Transverse colon (tissue), 4 donors: ENCODE data around the gene TMSB10. TPM values are rescaled to one million over a fixed set of nuclear protein-coding genes. Genes with fewer than 3 reads are reported as not detected.

Source experiments
- DNase-seq: peaks from one replicate; pipeline ENCODE4 v3.0.0-alpha.2; 2019
- H3K27ac ChIP-seq, 4 donors: fragments of 200-600 bp; sonication (generic); 2 replicates each; pipeline ENCODE4 v1.5.1; 2016 to 2018; ENCODE audit warnings: inconsistent platforms in 4 of 4
- H3K27me3 ChIP-seq: fragments of 200-600 bp; sonication (generic); 2 replicates; pipeline ENCODE4 v1.5.1; 2017; ENCODE audit warnings: inconsistent platforms
- H3K36me3 ChIP-seq, 4 donors: fragments of 200-600 bp; sonication (generic); 2 replicates each; pipeline ENCODE4 v1.5.1; 2017 to 2019; ENCODE audit warnings: inconsistent platforms in 4 of 4
- H3K4me1 ChIP-seq, 4 donors: fragments of 200-600 bp; sonication (generic); 2 replicates each; pipeline ENCODE4 v1.5.1; 2017 to 2020; ENCODE audit warnings: inconsistent platforms in 4 of 4
- H3K4me3 ChIP-seq, 4 donors: fragments of 200-600 bp; sonication (generic); 1 replicate in 1 of 4; 2 replicates in 3 of 4; pipeline versions ENCODE4 v1.5.1 to v1.6.1; 2017 to 2019; ENCODE audit warnings: inconsistent platforms in 4 of 4
- H3K9me3 ChIP-seq, 2 donors: fragments of 200-600 bp; sonication (generic); 2 replicates each; pipeline ENCODE4 v1.5.1; 2017 to 2019; ENCODE audit warnings: inconsistent platforms in 2 of 2
- CTCF ChIP-seq, 5 experiments: fragments of 200-600 bp in 3 of 5; fragments of 450-650 bp in 2 of 5; sonication (generic) in 3 of 5; IDR thresholded peaks; 1 replicate in 2 of 5; 2 replicates in 3 of 5; pipeline ENCODE4 v1.5.1; 2016 to 2017; ENCODE audit warnings: antibody characterized with exemption in 5 of 5, inconsistent platforms in 3 of 5, mild to moderate bottlenecking in 2 of 5, moderate library complexity in 1 of 5
- EP300 ChIP-seq: sonication (generic); formaldehyde crosslinking; IDR thresholded peaks from one replicate; pipeline ENCODE4 v1.6.1; 2017; ENCODE audit warnings: antibody characterized with exemption, low read depth
- POLR2A ChIP-seq: fragments of 450-650 bp; IDR thresholded peaks from one replicate; pipeline ENCODE4 v1.6.1; 2016; ENCODE audit warnings: antibody characterized with exemption, mild to moderate bottlenecking, moderate library complexity
- POLR2AphosphoS5 ChIP-seq, 3 donors: sonication (generic); formaldehyde crosslinking; IDR thresholded peaks; one replicate each; pipeline ENCODE4 v1.6.1; 2016; ENCODE audit warnings: antibody characterized with exemption in 3 of 3
- WGBS, 2 donors: methylation state at CpG; one replicate each; pipeline ENCODE4 v1.1.5; 2018; ENCODE audit warnings: low coverage in 1 of 2; 5-methylcytosine and 5-hydroxymethylcytosine counted together
- in situ Hi-C, 4 donors: fragments of 200-750 bp; cut with MboI; loops; one replicate each; pipeline versions ENCODE4 v1.15.0 to v1.15.1; 2017; ENCODE audit warnings: low sequenced_read_pairs in 3 of 4, low pct_ligation_motif_present in 1 of 4, low pct_unique_long_range_greater_than_20kb in 1 of 4
- intact Hi-C: fragments of 100-400 bp; cut with DNase I; formaldehyde crosslinking; loops from one replicate; pipeline ENCODE4 v1.15.1; 2023; ENCODE audit warnings: low total_unique reads
- total RNA-seq, 4 donors: library from RNA; depleted of rRNA; stranded (reverse); fragments of >200 nt; gene quantifications; one replicate each; pipeline ENCODE4 v1.1.0, GENCODE V29; 2016

Gene TMSB10
- total RNA-seq, 4 donors from 2014 or later = 1,619 to 4,787 (median 3,693) TPM

GRCh38 chr2:84882775-84883550 is 22.5 kb upstream of the TMSB10 start:
- in situ Hi-C loops (no loop called here), intact Hi-C loops (no loop called here)
- 74 to 80% methylated on average over 4 of the region's 4 CpGs for WGBS, 2 donors
- DNase-seq = no peak
- peaks cover 15% of the 10 kb centered on the region for H3K27me3 ChIP-seq
- no peak overlapping the region for H3K27ac ChIP-seq
- no peak overlapping the region for H3K4me3 ChIP-seq
- H3K4me1 ChIP-seq = peaks cover 0 to 25% (median 14%) of the 10 kb centered on the region in 4 donors
- H3K36me3 ChIP-seq = no peaks in the 10 kb centered on the region
- TF ChIP-seq EP300 (no peak), POLR2AphosphoS5 (IDR thresholded peaks at IDR 0.05) (no peak), POLR2A (no peak), CTCF (IDR thresholded peaks at IDR 0.05) (no peak)
- H3K9me3 ChIP-seq = no peaks in the 10 kb centered on the region

GRCh38 chr2:84884449-84884848 is 21.0 kb upstream of the TMSB10 start:
- in situ Hi-C loops (no loop called here), intact Hi-C loops (no loop called here)
- H3K9me3 ChIP-seq = no peaks in the 10 kb centered on the region
- TF ChIP-seq CTCF (IDR thresholded peaks at IDR 0.05) (no peak), EP300 (no peak), POLR2AphosphoS5 (IDR thresholded peaks at IDR 0.05) (no peak), POLR2A (no peak)
- H3K4me1 ChIP-seq = peaks cover 0 to 36% (median 21%) of the 10 kb centered on the region in 4 donors
- no peak overlapping the region for H3K27ac ChIP-seq
- no peaks in the 10 kb centered on the region for H3K36me3 ChIP-seq
- no peak for DNase-seq
- H3K27me3 ChIP-seq = peaks cover 15% of the 10 kb centered on the region
- H3K4me3 ChIP-seq = no peak overlapping the region

DNA sequence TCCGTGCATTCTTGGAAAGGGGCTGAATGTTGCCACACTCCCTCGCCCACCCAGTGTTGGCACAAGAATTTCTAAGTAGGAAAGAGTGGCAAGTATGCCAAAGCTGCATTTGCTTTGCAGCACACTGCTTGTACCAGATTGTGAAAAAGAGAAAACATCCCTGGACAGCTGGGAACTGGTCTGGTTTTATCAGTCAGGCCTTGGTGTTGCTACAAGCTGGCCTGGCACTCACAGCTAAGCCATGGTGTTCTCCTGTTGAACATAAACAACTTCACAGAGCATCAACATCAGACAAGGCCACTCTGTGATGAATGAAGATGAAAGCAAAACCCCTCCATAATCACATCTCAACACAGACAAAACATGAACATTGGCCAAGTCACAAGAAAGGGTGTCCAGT is 20.3 kb upstream of the TMSB10 start:
- Histone ChIP-seq H3K9me3 (no peaks in the 10 kb centered on the region), H3K4me3 (no peak overlapping the region), H3K4me1 (peaks cover 0 to 39% (median 21%) of the 10 kb centered on the region in 4 donors), H3K27me3 (peaks cover 15% of the 10 kb centered on the region), H3K36me3 (no peaks in the 10 kb centered on the region), H3K27ac (no peak overlapping the region)
- in situ Hi-C loops (no loop called here), intact Hi-C loops (no loop called here)
- no peak for DNase-seq
- WGBS, 2 donors = 88% methylated on average over 2 of the region's 2 CpGs; no CpG with 5 or more reads in 1 of the 2 donors
- no peak for TF ChIP-seq CTCF (IDR thresholded peaks at IDR 0.05)
- no peak for TF ChIP-seq EP300
- no peak for TF ChIP-seq POLR2AphosphoS5 (IDR thresholded peaks at IDR 0.05)
- no peak for TF ChIP-seq POLR2A

- TF ChIP-seq POLR2A (no peak), CTCF (IDR thresholded peaks at IDR 0.05) (no peak), EP300 (no peak), POLR2AphosphoS5 (IDR thresholded peaks at IDR 0.05) (no peak)
- Histone ChIP-seq H3K27me3 (no peaks in the 10 kb centered on the region), H3K9me3 (no peaks in the 10 kb centered on the region), H3K27ac (no peak overlapping the region), H3K4me3 (no peak overlapping the region), H3K36me3 (no peaks in the 10 kb centered on the region), H3K4me1 (peaks cover 0 to 24% (median 13%) of the 10 kb centered on the region in 4 donors)
- intact Hi-C loops (no loop called here), in situ Hi-C loops (no loop called here)
- 94% methylated on average over 6 of the region's 6 CpGs; no CpG with 5 or more reads in 1 of the 2 donors for WGBS, 2 donors
- DNase-seq = no peak
Observed at GRCh38 chr2:84886791-84887190, 18.7 kb upstream of the TMSB10 start.
